GM10266 (cell line): ENCODE results near the gene CRYGN.

Source experiments
- DNase-seq: peaks from one replicate; pipeline ENCODE4 v3.0.0; 2012; ENCODE audit errors: extremely low spot score
- CTCF ChIP-seq: IDR thresholded peaks from 2 replicates; pipeline ENCODE4 v1.5.1; 2012; ENCODE audit warnings: mild to moderate bottlenecking, low read depth; ENCODE audit not compliant: control insufficient read depth, insufficient read depth; ENCODE audit errors: missing control alignments

Gene CRYGN

GRCh38 chr7:151433721-151434400 lies 6.1 kb downstream of the CRYGN start:
- TF ChIP-seq CTCF = no peak
- DNase-seq = peak; percentile 16

GRCh38 chr7:151432658-151433521 lies 7.1 kb downstream of the CRYGN start:
- peak; percentile 77 for DNase-seq
- no peak for TF ChIP-seq CTCF

- no peak for DNase-seq
- TF ChIP-seq CTCF = no peak
Observed at GRCh38 chr7:151431768-151432311, 8.1 kb downstream of the CRYGN start.

- no peak for TF ChIP-seq CTCF
- peak; percentile 12 for DNase-seq
Observed at GRCh38 chr7:151431281-151431767, 8.6 kb downstream of the CRYGN start.

GRCh38 chr7:151430391-151431205 lies 9.3 kb downstream of the CRYGN start:
- TF ChIP-seq CTCF = no peak
- no peak for DNase-seq

- no peak for TF ChIP-seq CTCF
- DNase-seq = no peak
Observed at GRCh38 chr7:151429560-151430331, 10.2 kb downstream of the CRYGN start.
